ENCODE data around the gene TBC1D2.

Gene TBC1D2

GRCh38 chr9:98298476-98298875 lies 43.0 kb upstream of the TBC1D2 start (continued):
- TF ChIP-seq SALL2 (tag by site-specific recombination; IDR thresholded peaks at IDR 0.05; ENCODE audit: borderline replicate concordance) (no peak), ZNF211 (tag by site-specific recombination; IDR thresholded peaks at IDR 0.05; ENCODE audit: low read depth) (no peak), ZNF132 (tag by site-specific recombination; IDR thresholded peaks at IDR 0.05; ENCODE audit: borderline replicate concordance) (no peak), KLF1 (tag by site-specific recombination; IDR thresholded peaks at IDR 0.05) (no peak), PRDM2 (tag by site-specific recombination; IDR thresholded peaks at IDR 0.05; ENCODE audit: borderline replicate concordance) (no peak), ZNF391 (tag by site-specific recombination; IDR thresholded peaks at IDR 0.05; ENCODE audit: borderline replicate concordance, low read depth) (no peak), ZNF624 (tag by site-specific recombination; IDR thresholded peaks at IDR 0.05) (no peak), ZNF2 (tag by site-specific recombination; IDR thresholded peaks at IDR 0.05) (no peak)

GRCh38 chr9:98295824-98296223 lies 40.4 kb upstream of the TBC1D2 start:
- TF ChIP-seq MZF1 (tag by site-specific recombination; IDR thresholded peaks at IDR 0.05; ENCODE audit: borderline replicate concordance) (no peak), HOXD13 (CRISPR knock-in tag; IDR thresholded peaks at IDR 0.05; ENCODE audit: borderline replicate concordance) (no peak), IKZF3 (tag by site-specific recombination; IDR thresholded peaks at IDR 0.05) (no peak), PRDM1 (tag by site-specific recombination; IDR thresholded peaks at IDR 0.05) (no peak), ZNF785 (tag by site-specific recombination; IDR thresholded peaks at IDR 0.05) (no peak)
- Histone ChIP-seq H3K27ac (ENCODE audit: extremely low read depth, low read depth, low read length) (no peak overlapping the region), H3K36me3 (ENCODE audit: control insufficient read depth in 2 of 2, insufficient read depth in 1 of 2, low read length in 2 of 2) (no peaks in the 10 kb centered on the region), H3K9me3 (ENCODE audit: control insufficient read depth, insufficient read depth, low read depth, low read length) (no peaks in the 10 kb centered on the region), H3K4me3 (ENCODE audit: low read depth, low read length) (no peak overlapping the region), H3K4me1 (ENCODE audit: control insufficient read depth, insufficient read depth, low read length) (no peaks in the 10 kb centered on the region)
- CTCF ChIA-PET: interaction anchor here (1.0 to 1.6 kb wide), 2 partner anchors 14 to 479 kb away, joined by 3 to 4 read pairs; no protein-coding TSS in a partner anchor
- POLR2A ChIA-PET: no interaction called here

- H3K4me3 ChIP-seq (ENCODE audit: low read depth, low read length): no peak overlapping the region
- no peak overlapping the region for H3K27ac ChIP-seq (ENCODE audit: extremely low read depth, low read depth, low read length)
- CTCF ChIA-PET: interaction anchor here (0.7 kb wide), 1 partner anchor 80 kb away, joined by 4 read pairs; no protein-coding TSS in a partner anchor
- no peaks in the 10 kb centered on the region for H3K9me3 ChIP-seq (ENCODE audit: control insufficient read depth, insufficient read depth, low read depth, low read length)
- no peaks in the 10 kb centered on the region for H3K4me1 ChIP-seq (ENCODE audit: control insufficient read depth, insufficient read depth, low read length)
- no peaks in the 10 kb centered on the region for H3K36me3 ChIP-seq (ENCODE audit: control insufficient read depth in 2 of 2, insufficient read depth in 1 of 2, low read length in 2 of 2)
- POLR2A ChIA-PET: no interaction called here
- no peak for TF ChIP-seq SETDB1 (IDR thresholded peaks at IDR 0.05; ENCODE audit: insufficient read length, low read length)
- no peak for TF ChIP-seq ZNF792 (tag by site-specific recombination; IDR thresholded peaks at IDR 0.05)
- no peak for TF ChIP-seq ZNF76 (tag by site-specific recombination; IDR thresholded peaks at IDR 0.05; ENCODE audit: borderline replicate concordance, low read depth)
- no peak for TF ChIP-seq ZNF169 (tag by site-specific recombination; IDR thresholded peaks at IDR 0.05)
- TF ChIP-seq KLF16 (tag by site-specific recombination; IDR thresholded peaks at IDR 0.05): no peak
Measured at GRCh38 chr9:98291820-98292219, 36.4 kb upstream of the TBC1D2 start.
